HG02798 (cell line): Measurements from ENCODE around the gene PKN3.

Experiments
- ATAC-seq: cut with Tn5 transposase; IDR thresholded peaks from one replicate; pipeline ENCODE4 v1.9.1; 2021; ENCODE audit warnings: mild to moderate bottlenecking; ENCODE audit not compliant: unreplicated experiment, poor library complexity

PKN3 gene

DNA sequence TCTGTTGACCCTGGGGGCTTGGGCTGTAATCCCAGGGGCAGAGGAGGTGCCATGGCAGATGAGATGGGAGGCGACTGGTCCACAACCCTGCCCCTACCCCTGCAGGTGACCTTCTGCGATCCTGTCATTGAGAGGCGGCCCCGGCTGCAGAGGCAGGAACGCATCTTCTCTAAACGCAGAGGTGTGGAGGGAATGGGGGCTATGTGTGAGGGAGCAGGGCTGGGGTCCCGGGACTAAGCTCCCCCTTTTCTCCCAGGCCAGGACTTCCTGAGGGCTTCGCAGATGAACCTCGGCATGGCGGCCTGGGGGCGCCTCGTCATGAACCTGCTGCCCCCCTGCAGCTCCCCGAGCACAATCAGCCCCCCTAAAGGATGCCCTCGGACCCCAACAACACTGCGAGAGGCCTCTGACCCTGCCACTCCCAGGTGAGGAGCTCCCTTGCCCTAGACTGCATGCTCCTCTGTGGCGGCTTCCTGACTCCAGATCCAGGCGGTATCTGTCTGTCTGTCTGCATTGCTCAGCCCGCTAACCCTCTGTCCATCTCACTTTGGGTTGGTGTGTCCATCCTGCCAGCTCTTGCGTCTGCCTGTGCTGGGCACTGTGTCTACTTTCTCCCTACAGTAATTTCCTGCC lies 11.8 kb downstream of the PKN3 start:
- ATAC-seq, result no peak

DNA sequence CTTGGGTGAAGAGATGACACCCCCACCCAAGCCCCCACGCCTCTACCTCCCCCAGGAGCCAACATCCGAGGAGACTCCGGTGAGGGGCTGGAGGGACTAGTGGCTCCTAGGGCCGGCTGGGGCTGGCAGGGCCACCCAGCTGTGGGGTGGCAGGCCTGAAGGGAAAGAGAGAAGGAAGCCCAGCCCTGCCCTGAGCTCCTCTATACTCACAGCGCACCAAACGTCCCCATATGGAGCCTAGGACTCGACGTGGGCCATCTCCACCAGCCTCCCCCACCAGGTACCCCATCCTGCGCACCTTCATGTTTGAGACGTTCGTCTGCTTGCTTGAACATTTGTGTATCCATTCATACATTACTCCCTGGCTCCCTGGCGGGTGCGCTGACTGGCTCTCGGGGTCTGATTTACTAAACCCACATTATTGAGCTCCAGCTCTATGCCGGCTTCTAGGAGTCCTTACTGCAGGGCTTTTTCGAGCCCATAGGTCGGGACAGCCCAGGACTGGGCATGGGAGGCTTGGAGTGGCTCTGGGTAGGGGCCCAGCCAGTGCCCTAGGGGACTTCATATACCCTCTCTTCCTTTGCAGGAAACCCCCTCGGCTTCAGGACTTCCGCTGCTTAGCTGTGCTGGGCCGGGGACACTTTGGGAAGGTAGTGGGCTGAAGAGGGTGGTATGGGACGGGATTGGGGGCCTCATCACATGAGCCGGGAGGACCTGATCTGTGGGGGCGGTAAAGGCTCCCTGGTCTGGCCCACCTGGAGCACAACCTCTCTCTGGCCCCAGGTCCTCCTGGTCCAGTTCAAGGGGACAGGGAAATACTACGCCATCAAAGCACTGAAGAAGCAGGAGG lies 12.5 kb downstream of the PKN3 start:
- ATAC-seq, result no peak

DNA sequence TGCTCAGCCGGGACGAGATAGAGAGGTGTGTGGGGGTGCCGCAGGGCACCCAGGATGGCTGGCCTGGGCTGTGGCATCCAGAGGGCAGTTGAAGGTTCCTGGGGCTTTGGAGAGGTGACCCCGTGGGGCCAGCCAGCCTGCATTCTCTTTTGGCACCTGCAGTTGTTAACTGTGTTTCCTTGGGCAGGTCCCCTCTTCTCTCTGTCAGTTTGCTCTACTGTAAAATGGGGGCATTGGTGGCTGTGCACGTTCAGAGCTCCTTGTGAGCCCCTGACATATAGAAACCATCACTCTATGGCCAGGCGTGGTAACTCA lies 13.1 kb downstream of the PKN3 start:
- ATAC-seq, result no peak

DNA sequence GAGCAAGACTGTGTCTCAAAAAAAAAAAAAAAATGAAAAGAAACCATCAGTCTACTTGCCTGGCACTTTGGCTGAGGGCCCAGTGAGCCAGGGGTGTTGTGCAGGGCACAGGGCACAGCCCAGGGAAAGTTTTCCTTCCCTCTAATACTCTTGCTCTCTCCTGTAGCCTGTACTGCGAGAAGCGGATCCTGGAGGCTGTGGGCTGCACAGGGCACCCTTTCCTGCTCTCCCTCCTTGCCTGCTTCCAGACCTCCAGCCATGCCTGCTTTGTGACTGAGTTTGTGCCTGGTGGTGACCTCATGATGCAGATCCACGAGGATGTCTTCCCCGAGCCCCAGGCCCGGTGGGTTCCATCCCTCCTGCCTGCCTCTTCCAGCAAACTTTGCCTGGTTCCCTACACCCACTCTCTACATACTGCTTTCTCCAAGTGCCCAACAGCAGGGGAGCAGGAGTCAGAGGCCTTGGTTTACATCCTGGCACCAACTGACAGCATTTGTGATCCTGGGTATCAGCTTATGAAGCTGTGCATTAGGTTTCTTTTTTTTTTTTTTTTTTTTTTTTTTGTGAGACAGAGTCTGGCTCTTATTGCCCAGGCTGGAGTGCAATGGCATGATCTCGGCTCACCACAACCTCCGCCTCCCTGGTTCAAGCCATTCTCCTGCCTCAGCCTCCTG lies 14.4 kb downstream of the PKN3 start:
- no peak for ATAC-seq

DNA sequence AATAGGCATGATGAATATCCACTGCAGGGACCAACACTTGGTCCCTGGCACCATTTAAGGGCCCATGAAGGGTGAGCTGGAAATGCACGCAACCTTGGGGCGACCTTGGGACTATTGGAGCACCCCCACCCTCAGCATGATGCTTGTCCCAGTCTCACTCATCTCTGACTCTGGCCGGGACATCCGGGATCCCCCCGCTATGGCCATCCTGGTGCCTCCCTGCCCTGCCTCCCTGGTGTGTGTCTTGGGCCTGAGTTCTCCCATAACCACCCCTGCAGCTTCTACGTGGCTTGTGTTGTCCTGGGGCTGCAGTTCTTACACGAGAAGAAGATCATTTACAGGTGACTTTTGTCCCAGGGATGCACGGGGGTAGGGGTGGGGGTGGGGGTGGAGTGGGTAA lies 15.7 kb downstream of the PKN3 start:
- ATAC-seq, result no peak

DNA sequence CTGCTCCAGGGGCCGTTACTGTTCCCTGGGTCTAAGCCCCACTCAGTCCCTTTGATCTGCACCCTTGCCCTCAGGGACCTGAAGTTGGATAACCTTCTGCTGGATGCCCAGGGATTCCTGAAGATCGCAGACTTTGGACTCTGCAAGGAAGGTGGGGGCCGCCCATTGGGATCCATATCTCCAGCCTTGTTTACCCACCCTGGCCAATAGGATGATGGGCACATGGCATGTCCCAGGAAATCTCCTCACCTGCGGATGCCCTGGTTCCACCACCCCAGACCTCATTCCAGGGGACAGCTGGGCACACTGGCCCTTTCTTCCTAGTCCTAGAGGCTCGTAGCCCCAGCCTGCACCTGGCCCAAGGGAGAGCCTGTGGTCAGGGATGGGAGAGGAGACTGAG lies 16.2 kb downstream of the PKN3 start:
- ATAC-seq, result no peak

DNA sequence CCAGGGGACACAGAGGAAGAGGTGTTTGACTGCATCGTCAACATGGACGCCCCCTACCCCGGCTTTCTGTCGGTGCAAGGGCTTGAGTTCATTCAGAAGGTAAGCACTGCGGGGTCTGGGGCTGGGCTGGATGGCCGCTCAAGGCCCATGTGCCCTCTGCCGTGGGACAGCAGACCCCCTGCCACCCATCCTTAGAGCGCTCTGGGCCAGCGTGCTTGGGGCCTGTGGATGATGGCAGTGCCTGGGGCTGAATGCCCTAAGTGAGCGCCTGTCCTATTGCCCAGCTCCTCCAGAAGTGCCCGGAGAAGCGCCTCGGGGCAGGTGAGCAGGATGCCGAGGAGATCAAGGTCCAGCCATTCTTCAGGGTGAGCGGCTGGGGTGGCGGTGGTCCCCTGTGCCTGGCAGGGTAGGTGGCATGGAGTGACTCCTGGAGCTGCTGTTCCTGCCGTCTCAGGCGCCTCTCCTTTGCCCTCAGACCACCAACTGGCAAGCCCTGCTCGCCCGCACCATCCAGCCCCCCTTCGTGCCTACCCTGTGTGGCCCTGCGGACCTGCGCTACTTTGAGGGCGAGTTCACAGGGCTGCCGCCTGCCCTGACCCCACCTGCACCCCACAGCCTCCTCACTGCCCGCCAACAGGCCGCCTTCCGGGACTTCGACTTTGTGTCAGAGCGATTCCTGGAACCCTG lies 17.8 kb downstream of the PKN3 start:
- no peak for ATAC-seq

DNA sequence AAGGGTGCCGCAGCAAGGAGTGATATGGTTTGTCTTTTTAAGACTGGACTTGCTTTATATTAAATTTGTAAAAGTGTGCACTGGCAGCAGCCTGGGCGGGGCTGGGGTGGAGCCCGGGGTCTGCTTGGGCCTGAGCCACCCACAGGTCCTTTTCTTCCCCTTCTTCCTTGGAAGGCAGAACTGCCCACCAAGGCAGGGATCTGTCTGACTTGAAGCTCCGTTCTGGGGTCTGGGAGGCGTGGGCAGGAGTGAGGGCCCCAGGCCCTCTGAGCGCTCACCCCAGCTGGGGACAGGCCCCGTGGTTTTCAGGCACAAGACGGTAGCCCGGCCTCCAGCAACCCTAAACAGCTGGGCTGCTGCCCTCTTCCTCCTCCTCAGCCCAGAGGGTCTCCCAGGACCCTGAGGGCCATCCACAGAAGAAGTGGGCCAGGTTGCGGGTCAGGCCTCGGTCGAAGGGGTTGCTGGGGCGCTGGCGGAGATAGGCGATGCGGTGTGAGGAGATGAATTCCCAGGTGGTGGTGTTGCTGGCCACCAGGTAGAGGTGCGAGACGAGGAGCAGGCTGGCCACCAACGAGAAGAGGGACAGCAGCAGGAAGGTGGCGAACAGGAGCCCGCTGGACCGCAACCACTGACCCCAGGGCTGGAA lies 18.7 kb downstream of the PKN3 start:
- no peak for ATAC-seq

DNA sequence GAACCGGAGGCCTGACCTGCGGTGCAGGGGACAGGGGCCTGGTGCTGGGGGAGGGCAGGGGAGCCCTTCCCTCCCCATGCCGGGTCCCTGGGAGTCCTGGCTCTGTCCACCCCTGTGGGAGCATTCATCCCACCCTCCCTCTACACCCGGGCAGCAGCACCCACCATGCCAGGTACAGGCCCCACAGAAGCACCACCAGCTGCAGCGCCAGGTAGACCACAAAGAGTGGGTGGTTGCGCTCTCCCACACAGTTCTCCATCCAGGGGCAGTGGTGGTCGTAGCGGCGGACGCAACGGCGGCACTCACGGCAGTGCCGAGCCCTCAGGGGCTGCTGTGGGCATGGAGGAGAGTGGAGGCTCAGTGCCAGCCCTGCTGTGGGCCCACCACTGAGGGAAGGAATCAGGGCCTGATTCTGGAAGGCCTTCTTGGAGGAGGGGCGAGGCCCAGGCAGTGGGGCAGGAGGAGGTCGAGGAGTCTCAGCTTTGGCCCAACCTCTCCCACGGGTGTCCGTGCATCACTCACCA lies 19.2 kb downstream of the PKN3 start:
- no peak for ATAC-seq

DNA sequence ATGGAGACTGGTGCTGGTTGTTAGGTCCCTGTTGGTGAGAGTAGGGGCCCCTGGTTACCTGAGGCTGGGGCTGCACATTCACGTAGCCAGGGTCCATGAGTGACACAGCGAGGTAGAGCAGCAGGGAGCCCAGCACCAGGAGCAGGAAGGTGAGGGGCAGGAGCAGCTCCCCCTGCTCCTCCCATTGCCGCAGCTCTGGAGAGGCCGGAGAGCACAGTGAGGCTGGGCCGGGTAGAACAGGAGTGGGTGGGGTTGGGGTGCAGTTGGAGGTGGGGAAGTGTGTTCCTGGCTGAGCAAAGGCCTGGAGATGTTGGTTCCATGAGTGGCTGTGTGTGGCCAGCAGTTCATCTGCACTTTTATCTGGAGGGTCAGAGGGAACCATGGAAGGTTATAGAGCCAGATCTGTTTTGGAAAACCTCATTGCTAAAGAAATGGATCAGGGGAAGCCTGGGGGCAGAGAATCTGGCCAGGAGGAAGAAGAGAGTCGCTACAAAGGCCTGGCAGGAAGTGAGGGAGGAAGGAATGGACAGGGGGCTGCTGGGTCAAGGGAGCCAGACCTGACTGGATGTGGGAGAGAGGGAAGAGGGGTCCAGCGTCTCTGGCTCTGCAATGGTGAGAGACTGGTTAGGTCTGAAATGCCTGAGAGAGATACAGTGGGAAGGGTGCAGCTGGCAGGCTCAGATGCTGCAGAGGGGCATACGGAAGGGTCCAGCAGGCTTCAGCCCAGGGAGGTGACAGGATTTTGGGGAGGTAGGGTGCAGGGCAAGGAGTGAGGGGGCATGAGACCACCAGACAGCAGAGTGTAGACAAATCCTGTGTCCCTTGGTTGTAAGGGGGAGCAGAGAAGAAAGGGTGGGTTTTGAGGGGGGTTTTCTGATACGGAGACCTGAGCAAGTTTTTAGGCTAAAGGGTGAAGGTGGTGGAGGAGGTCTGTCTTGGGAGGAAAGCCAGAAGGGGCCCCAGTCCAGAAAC lies 20.4 kb downstream of the PKN3 start:
- no peak for ATAC-seq

DNA sequence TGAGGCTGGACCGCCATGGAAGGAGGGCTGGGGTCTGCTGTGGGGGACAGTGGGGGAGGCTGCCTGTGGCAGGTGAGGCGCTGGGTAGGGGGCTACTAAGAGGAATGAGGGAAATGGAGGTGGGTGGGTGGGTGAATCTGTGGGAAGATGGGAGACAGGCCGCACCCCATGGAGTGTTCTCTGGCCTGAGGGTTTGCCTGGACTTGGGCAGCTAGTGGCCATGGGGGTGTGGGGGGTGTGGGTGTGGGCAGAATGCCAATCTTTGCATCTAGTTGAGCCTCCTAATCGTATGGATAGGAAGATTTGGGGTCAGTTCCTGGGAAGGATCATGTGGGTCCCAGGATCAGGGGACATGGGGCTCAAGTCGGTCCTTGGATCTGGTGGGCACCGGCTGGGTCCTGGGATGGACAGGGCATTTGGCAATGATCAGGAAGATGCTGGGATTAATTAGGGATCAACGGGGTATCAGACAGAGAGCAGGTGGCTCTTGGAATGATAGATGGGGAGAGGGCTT lies 21.1 kb downstream of the PKN3 start:
- no peak for ATAC-seq

DNA sequence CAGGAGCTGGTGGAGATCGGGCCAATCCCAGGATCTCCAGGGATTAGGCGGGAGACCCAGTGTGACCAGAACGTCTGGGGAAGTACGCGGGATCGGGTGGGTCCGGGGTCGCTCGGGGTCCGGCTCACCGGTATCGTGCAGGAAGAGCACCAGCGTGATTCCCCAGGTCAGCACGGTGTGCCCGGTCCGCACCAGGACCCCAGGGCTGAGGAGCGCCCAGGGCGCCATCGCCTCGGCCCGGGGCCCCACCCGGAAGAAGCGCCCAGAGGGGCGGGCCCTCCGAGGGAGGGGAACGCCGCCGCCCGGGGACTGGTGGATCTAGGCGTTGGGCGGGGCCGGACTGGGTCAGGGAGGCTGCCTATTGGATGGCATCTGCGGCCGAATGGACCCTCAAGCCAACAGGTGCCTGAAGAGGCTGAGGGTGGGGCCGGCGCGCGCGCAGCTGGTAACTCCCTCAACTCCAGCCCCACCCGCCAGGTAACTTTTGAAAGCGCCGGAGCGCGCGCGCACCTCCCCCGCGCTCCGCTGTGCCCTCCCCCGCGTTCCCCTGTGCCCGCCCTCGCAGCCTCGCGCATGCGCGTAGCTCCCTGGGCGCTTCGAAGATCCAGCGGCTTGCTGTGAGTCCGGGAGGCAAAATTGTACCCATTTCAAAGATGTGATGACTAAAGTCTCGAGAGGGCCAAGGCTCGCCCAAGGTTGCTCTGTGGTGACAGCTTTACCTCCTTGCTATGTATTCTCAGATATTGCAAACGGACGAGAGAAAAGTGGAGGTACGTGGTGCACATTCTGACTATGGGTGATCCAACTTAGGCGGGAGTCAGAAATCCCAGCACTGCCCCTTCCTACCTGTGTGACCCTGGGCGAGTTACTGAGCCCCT lies 21.8 kb downstream of the PKN3 start, which contains the start of gene ZDHHC12:
Gene ZDHHC12, minus strand, starts transcription at position 262 of the 878 bp plus-strand sequence. Its CDS starts 34 bp downstream, at position 228.
- peak; percentile 96 for ATAC-seq

DNA sequence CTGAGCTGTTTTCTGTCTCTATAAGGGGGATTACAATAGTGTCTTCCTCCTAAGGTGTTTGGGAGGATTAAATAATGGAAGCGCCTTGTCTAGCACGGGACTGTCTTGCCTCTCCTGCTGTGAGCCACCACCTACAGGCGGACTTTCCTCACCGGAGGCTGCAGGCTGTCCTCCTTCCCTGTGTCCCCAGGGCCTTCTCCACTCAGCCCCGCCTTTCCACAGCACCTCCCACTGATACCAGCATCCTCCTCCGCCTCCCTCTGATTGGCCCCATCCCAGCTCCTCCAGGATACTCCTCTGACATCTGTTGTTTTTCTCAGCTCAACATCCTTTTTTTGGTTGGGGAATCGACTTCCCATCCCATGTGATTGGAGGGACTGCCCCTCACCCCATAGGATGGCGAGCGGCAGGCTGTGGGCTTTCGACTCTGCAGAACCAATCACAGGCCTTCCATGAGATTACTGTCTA lies 22.5 kb downstream of the PKN3 start:
- ATAC-seq, result no peak

DNA sequence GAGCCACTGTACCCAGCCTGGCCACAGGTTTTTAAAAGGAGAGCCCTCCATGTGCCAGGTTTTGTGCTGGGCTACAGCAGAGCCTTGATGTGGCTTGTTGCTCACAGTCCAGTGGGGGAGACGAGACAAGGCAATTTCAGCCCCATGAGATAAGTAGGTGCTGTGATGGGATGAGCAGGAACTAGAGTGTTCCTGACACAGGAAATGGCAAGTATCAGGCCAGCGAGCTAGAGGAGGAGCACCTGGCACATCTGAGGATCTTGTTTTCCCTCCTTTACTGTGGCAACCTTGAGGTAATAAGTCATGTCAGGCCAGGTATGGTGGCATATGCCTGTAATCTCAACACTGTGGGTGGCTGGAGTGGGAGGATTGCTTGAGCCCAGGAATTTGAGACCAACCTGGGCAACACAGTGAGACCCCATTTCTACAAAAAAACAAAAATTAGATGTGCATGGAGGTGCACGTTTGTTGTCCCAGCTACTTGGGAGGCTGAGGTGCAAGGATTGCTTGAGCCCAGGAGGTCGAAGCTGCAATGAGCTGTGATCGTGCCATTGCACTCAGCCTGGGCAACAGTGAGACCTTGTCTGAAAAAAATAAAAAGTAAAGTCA lies 25.4 kb downstream of the PKN3 start:
- no peak for ATAC-seq

DNA sequence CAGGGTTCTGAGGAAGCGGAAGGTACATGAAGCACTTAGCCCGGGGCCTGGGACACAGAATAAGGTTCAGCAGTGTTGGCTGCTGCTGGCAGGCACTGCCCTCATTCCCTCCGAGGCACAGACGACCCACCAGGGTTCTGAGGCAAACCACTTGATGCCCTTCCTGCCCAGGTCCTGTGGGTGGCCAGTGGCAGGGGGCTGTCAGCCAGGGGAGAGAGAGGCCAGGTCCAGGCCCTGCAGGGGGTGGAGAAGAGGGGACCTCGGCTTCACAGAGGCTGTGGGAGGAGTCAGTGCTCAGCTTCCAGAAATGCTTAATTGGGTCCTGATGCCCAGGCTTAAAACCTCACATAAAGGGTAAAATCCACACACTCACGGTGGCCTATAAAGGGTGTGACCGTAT lies 26.0 kb downstream of the PKN3 start:
- ATAC-seq, result no peak

DNA sequence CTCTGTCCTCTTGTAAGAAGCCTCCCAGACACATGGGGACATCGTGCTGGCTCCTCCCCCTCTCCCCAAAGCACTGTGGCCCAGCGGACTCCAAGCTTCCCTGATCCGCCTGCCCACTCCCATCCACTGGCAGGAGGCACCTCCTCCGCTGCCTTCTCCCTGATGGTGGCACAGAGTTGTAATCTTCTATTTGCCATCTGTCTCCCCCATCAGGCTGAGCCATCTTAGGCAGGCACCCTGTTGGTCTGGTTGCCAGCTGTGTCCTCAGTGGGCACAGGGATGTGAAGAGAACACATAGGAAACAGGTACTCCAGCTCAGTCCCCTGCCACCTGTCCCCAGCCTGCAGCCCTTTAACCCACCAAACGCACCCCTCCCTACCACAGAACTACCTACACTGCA lies 27.0 kb downstream of the PKN3 start:
- ATAC-seq, result no peak

DNA sequence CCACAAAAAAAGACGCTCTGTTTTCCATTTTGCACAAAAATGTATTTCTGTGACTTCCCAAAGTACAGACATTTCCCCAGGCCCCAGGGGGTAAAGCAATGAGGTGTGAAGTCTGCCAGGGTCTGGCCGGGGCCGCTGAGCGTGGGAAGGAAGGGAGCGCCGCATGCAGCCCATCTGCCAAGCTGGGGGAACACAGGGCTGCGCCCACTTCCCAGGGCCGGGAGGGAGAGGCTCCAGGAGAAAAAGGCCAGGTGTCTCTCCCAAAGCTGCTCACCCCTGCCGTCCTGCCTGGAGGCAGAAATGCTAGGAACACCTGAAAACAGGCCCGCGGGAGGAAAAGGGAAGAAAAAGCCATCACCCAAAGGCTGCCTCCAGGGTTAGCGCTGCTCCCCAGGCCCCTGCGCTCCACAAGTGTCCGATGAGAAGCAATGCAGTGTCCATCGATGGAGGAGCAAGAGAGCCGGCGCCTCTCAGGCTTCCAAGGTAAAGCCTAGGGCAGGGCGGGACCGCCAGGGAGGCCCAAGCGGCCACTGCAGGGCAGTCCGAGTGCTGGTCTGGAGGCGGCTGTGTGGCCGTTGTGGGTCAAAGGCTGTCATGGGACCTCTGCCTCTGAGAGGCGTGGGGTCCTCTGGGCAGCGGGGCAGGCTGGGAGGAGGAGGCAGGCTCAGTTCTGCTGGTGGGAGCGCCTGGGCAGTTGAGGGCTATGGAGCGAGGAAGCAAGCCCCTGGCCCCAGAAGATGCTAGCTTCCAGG lies 27.6 kb downstream of the PKN3 start:
- no peak for ATAC-seq
